HG03039 (cell line): ENCODE results near the gene PLSCR3.

Experiments used
- ATAC-seq: cut with Tn5 transposase; IDR thresholded peaks from one replicate; pipeline ENCODE4 v1.9.1; 2021; ENCODE audit warnings: mild to moderate bottlenecking, moderate library complexity; ENCODE audit not compliant: unreplicated experiment

The PLSCR3 gene

DNA sequence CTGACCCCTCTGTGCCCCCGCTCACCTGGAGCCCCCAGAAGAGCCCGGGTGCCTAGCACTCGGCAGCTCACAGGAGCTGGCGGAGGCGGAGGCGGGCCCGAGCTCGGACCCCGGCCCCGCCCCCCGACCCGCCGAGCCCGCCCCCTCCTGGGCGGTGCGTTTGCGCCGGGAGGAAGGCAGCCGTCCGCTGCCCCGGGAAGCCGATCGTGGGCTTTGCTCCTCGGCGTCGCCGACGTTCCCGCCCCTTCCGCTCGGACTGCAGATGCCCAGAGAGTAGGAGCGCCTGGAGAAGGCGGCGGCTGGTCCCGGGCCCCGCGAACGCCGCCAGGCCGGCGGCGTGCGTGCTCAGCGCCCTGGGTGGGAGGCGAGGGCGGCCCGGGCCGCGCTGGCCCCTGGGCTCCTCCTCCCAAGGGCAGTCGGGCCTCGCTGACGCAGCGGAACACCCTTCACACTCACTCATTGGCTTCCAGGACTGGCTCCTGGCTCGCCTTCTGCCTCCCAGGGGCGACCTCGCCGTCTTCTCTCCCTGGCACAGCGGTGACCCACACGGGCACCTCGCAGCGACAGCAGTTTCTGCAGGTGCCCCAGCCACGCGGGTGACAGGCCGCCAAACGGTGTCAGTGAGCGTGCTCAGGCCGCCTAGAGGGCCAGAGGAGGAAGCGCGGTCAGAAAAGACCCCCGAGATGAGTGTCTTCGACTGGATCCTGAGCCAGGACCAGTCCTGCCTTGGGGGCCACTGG lies at the start of gene PLSCR3:
Gene PLSCR3 (minus strand): TSS at position 74 of the 740 bp plus-strand sequence. CDS start 415 bp downstream, outside the sequence.
- peak; percentile 64 for ATAC-seq

DNA sequence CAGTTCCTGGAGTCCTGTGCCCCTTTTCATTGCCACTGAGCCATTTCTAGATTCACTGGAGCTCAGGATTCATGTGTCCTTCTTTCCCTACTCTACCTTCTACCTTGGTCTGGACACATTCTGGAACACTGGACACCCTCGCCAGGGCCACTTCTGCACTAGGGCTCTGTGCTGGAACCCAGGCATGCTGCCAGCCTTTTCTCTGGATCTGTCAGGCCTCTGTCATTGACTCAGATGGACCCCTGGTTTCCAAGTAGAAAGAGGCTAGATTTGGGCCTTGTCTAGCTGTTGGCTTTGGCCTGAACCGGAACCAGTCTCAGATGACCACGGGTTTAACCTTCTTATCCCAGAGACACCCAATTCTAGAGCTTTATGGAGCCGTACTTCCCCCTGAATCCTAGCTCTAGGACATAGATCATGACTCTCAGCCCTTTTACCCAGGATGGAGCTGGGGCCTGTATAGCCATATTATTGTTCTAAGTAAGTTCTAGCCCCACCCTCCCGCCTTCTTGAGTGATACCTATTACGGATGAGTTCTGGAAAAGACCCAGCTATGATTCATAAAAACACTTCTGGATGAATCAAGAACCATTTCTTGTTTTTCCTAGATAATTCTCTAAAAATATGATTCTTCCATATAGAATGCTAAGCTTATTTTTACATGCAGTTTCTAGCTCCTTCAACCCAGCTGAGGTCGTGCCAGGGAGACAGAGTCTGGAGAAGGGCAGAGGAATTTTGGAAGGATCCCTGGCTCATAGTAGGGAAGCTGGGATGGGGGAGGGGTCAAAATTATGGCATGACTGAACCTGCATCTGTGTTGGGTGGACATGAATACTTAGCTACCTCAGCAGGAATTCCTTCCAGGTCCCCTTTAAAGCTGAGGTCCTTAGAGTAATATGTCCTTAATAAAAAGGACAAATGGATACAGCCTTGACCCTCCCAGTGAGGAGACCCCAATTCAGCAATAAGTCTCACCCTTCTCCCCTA lies 49.5 kb upstream of the PLSCR3 start:
- no peak for ATAC-seq

DNA sequence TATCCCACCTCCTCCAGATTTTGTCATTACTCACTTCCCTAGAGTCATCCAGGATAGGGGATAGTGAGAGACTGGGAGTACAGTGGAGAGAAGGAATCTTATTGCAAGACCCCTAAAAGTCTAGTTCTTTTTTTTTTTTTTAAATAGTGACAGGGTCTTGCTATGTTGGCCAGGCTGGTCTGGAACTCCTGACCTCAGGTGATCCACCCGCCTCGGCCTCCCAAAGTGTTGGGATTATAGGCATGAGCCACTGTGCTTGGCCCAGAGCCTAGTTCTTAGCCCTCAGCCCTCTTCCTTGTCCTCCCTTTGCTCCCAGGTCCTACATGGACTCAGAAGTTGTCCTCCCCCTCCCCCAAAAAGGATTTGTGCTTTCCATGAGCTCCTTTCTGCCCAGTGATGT lies 47.8 kb upstream of the PLSCR3 start:
- no peak for ATAC-seq

DNA sequence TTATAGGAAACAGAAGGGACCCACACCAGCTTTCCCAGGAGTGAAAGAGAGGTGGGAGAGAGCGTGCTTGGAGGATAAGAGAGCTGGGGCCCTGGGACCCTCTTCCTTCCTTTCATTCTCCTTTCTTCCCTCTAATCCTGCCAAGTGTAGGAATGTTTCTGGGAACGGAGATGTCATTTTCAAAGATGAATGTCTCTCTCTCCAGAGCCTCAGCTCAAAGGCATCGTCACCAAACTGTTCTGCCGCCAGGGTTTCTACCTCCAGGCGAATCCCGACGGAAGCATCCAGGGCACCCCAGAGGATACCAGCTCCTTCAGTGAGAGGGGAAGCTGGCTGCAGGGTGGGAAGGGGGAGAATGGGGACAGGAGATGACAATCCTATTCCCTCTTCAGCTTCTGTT lies 46.9 kb upstream of the PLSCR3 start:
- no peak for ATAC-seq

DNA sequence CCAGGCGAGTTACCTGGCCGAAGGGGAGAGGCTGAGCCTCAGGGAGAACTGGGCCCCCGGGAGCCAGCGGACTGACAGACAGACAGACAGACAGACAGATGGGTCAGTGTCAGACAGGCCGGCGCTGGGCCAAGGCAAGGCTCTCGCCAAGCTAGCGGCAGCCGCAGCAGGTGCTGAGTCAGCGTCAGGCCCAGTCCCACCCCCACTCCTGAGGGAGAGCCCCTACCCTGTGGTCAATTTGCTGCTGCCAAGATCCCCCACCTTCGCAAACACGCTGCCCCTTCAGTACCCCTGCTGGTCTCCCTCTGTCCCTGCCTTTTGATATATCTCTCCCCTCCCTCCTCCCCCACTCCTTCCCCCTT lies 46.5 kb upstream of the PLSCR3 start:
- ATAC-seq = no peak

DNA sequence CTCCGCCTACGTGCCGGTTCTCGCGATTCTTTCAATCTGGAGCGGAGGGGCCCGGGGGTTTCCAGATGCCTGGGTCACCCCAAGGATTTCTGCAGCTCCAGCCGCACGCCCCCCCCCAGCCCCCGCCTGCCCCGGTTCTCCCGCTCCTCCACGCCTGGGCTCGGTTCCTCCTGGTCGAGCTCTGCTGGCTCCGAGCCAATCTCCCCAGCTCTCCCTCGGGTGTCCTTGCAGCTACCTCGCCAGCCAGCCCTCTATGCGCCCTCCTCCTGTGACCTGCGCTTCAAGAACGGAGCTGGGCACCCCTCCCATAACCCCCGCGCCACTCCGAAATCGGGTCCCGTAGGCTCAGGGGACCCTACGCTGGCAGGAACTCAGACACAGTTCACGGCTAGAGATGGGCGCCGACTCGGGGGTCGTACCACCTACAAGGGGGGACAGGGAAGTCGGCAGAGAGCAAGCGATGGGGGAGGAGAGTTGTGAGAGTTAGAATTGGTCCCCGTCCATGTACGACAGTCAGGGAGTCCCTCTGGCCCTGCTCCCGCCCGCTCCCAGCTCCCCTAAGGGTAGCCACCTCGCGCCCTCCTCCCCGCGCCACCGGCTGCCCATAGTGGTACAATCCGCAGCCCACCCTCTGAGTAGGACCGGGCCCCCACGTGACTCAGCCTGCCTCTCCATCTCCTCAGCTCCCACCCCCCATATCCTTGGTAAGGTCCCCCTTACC lies 45.9 kb upstream of the PLSCR3 start:
- no peak for ATAC-seq

DNA sequence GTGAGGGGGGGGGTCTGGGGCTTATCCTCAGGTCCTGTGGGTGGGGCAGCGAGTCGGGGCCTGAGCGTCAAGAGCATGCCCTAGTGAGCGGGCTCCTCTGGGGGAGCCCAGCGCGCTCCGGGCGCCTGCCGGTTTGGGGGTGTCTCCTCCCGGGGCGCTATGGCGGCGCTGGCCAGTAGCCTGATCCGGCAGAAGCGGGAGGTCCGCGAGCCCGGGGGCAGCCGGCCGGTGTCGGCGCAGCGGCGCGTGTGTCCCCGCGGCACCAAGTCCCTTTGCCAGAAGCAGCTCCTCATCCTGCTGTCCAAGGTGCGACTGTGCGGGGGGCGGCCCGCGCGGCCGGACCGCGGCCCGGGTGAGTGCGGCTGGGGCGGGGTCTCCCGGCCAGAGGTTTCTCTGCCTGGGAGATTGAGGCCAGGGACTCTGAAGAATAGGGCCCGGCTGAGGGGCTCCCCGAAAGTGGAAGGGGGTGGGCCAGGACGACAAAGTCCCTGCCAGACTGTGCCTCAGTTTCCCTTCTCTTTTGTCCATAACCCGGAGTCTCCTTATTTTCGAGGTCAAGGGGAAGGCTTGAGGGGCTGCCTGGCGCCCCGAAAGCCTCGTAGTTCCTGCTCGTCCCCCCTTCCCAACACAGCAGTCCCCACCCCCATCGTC lies 45.3 kb upstream of the PLSCR3 start, which contains the start of gene FGF11:
Gene FGF11 (plus strand): TSS at position 51 of the 651 bp plus-strand sequence. CDS start 109 bp downstream, at position 160.
- no peak for ATAC-seq

DNA sequence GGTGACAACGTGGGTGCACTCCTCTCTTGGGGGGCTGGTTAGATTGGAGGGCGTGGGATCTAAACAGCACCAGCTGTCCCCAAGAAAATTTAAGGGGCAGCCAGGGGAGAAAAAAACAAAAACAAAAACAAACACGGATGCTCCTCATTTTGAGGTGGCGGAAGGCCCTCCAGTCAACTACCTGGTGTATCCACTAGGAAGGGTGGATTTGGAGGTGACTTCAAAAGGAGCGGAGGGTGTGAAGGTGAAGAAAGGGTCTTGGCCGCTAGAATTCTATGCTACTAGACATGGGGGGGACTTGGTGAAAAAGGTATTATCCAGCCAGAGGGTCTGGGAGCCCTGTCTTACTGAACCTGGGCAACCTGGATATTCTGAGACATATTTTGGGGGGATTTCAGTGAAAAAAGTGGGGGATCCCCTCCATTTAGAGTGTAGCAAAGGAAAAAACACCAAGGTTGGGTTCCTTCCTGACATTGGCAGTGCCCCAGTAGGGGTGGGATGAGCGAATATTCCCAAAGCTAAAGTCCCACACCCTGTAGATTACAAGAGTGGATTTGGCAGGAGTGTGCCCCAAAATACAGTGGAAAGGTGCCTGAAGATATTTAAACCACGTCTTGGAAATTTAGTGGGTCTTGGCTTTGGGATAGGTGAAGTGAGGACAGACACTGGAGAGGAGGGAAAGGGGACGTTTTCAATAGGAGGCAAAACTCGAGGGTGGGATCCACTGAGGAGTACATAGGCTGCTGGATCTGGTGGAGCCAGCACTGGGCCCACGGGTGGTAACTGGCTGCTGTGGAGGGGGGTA lies 44.5 kb upstream of the PLSCR3 start:
- no peak for ATAC-seq

DNA sequence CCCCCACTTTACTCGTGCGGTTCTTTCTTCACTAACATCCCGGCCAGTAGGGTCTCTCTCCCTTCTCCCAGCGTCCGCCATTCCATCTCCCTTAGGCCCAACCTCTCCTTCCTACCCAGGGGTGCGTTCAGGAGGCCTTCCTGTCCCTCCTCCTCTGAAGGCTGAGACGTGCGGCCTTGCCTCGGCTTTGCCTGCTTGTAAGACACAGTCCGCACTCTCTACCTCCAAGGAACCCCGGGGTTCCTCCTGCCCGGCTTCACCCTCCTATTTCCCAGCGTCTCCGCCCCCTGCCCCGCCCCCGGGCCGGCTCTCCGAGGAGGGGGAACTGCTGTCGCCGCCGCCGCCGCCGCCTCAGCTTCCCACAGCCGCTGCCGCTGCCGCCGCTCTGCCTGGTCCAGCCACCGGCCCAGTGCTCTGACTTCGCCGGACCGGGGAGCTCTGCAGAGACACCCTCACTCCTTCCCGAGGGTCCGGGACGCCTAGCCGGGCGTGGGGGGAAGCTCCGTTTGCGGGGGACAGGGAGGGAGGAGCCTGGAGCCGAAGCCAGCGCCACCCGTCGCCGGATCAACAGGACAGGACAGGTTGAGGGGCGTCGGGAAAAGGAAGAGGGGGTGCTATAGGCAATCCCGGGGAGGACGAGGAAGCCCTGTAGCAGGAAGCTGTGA lies 43.8 kb upstream of the PLSCR3 start:
- no peak for ATAC-seq

DNA sequence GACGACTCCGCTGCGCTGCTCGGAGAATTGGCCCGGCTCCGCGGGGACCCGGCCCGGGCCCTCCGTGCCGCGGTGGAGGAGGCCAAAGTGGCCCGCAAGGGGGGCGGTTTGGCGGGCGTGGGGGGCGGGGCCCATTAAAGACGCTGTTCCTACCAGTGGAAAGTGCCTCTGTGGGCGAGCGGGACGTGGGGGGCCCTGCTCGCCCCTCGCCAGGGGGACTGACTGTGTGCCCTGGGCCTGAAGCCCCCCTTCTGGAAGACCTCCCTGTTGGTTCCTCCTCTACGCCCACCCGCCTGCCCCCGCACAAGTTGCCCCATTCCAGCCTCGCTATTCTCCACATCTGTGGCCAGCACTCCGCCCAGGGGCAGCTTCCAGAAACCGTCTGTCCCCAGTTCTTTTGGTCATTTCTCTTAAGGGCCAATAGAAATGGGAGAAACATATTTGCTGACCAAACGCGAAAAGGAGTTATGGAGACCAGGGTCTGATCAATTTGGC lies 43.1 kb upstream of the PLSCR3 start:
- ATAC-seq = no peak

DNA sequence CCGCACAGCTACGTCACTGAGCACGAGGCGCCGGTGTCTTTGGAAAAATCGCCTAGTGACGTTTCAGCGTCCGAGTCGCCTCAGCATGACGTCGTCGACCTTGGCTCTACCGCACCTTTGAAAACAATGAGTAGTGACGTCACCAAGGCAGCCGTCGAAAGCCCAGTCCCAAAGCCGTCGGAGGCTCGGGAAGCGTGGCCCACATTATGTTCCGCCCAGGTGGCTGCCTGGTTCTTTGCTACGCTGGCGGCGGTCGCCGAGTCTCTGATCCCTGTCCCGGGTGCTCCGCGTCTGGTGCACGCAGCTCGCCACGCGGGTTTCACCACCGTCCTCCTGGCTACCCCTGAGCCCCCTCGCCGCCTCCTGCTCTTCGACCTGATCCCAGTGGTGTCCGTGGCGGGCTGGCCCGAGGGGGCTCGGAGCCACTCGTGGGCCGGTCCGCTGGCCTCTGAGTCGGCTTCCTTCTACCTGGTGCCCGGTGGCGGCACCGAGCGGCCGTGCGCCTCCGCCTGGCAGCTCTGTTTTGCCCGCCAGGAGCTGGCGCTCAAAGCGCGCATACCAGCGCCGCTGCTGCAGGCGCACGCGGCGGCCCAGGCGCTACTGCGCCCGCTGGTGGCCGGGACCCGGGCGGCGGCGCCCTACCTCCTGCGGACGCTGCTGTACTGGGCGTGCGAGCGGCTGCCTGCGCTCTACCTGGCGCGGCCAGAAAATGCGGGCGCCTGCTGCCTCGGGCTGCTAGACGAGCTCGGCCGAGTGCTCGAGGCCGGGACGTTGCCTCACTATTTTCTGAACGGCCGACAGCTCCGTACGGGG lies 42.4 kb upstream of the PLSCR3 start:
- ATAC-seq = no peak

DNA sequence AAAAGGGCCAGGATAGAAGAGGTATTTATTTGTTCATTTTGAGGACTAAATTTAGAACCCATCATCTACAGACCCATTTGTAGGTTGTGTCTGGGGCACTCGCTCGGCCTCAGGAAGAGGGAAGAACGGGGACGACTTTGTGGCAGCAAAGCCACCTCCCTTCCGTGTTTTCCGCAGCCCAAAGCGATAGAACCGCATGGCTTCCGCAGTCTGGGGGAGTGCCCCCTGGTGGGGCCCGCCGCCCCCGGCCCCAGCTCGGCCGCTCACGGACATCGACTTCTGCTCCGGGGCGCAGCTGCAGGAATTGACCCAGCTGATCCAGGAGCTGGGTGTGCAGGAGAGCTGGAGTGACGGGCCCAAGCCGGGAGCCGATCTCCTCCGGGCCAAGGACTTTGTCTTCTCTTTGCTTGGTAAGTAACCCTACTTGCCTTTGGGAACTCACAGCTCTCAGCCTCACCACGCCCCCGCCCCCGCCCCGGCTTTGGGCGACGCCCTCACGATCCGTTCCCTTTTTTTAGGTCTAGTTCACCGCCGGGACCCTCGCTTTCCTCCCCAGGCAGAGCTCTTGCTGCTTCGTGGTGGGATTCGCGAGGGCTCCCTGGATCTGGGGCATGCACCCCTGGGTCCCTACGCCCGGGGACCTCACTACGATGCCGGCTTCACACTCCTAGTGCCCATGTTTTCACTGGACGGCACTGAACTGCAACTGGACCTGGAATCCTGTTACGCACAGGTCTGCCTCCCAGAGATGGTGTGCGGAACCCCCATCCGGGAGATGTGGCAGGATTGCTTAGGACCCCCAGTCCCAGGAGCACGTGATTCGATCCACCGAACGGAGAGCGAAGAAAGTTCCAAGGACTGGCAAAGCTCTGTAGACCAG lies 41.6 kb upstream of the PLSCR3 start:
- no peak for ATAC-seq

DNA sequence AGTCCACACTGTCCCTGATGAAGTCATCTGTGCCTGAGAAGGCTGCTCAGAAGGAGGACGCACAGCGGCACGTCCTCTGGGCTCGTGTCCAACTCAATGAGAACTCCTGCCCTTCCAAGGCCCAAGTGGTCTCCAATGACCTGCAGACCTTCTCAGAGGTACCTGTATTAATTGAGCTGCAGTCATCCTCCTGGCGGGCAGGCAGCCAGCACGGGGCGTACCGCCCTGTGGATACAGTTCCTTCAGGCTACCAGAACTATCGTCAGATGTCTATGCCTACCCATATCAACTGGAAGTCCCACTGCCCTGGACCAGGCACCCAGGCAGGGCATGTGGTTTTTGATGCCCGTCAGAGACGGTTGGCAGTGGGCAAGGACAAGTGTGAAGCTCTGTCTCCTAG lies 38.0 kb upstream of the PLSCR3 start:
- ATAC-seq = no peak

DNA sequence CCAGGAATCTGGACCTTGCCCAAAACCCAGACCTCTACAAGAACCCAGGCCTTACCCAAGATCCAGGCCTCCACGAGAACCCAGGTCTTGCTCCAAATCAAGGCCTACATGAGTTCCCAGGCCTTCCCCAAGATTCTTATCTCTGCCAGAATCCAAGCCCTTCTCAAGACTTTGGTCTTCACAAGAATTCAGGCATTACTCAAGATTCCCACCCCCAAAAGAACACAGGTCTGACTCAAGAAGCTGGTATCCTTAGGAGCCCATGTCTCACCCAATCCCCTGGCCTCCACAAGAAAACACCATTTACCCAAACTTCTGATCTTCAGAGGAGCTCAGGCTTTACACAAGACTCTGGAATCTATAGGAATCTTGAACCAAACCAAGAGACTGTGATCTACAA lies 36.9 kb upstream of the PLSCR3 start:
- no peak for ATAC-seq

DNA sequence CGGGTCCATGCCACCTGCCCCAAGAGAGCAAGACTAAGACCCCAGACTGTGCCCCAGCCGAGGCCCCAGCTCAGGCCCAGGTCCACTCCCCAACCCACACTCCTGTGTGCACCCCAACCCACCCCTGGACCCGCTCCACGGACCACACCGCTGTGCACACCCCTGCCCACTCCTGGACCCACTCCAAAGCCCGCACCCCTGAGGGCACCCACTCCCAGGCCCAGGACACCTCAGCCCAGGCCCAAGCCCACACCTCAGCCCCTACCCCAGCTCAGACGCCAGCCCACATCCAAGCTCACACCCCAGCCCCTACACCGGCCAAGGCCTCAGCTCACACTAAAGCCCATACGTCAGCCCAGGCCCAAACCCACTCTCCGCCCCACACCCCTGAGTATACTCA lies 35.4 kb upstream of the PLSCR3 start:
- no peak for ATAC-seq

DNA sequence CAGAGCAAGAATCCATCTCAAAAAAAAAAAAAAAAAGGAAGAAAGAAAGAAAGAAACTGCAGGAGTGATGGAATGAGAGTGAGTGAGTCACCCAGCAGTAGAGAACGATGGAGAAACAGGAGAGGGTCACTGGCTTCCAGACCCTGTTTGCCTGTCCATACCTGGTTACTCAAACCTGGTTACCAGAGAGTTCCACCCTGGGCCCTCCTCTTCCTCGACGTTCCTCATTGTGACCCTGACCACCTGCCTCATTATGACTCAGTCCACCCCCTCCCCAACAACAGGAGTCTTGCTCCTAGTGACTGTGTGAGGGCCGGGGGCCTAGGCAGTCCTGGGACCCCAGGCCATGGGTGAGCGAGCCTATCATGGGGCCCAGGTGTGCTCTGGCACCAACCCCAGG lies 34.2 kb upstream of the PLSCR3 start, which contains the start of gene SPEM3:
Gene SPEM3 (plus strand): TSS at position 301 of the 400 bp plus-strand sequence. CDS start 46 bp downstream, at position 347.
- no peak for ATAC-seq

DNA sequence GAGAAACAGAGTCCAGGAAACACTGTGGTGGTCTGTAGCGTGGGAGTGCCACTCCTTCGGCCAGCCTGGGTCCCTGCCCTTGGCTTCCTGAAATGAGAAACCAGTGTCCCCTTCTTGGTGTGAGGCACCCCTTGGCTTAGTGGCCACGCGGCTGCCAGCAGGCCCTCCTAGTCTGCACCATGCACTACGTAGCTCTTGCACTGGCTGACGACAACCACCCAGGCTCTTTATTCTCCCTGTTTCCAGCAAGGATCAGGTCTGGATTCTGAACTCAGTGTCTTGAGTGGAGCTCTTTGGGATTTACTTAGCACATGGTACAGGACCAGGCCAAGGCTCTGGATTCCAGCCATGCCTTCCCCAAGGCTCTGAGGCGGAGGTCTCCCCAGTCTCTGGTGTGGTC lies 33.2 kb upstream of the PLSCR3 start:
- ATAC-seq = no peak
